K562 (cell line): ENCODE measurements around the gene LSS. TPM values are rescaled to one million over a fixed set of nuclear protein-coding genes. Genes with fewer than 3 reads are reported as not detected.

Experiments
- AFF1 ChIP-seq, 2 experiments: fragments of 450-650 bp; IDR thresholded peaks; 2 replicates each; pipeline ENCODE4 v1.6.1; 2018; ENCODE audit warnings: mild to moderate bottlenecking in 2 of 2, low read depth in 1 of 2; ENCODE audit not compliant: partially characterized antibody in 2 of 2
- CTBP1 ChIP-seq: fragments of 450-650 bp; IDR thresholded peaks from 2 replicates; pipeline ENCODE4 v1.6.1; 2016; ENCODE audit warnings: borderline replicate concordance
- HDAC1 ChIP-seq, 2 experiments: fragments of 450-650 bp; IDR thresholded peaks; 2 replicates each; pipeline ENCODE4 v1.6.1; 2016 to 2017; ENCODE audit warnings: inconsistent platforms in 1 of 2, mild to moderate bottlenecking in 1 of 2, moderate library complexity in 1 of 2
- MAFG ChIP-seq: fragments of 450-650 bp; conservative IDR thresholded peaks from 2 replicates; pipeline ENCODE4 v1.6.1; 2016; ENCODE audit warnings: missing genetic modification characterization, missing compliant biosample characterization
- RERE ChIP-seq: sonication (generic); formaldehyde crosslinking; IDR thresholded peaks from 2 replicates; pipeline ENCODE4 v1.8.0; 2023; ENCODE audit warnings: missing genetic modification reagents, mild to moderate bottlenecking, borderline replicate concordance
- TFAM ChIP-seq: fragments of 250-450 bp; sonication (Bioruptor Pico); conservative IDR thresholded peaks from 2 replicates; pipeline ENCODE4 v1.5.0; 2021; ENCODE audit warnings: mild to moderate bottlenecking, moderate library complexity
- TRIM24 ChIP-seq, 2 experiments: fragments of 450-650 bp; IDR thresholded peaks; 2 replicates each; pipeline ENCODE4 v1.6.1; 2016
- ZBTB11 ChIP-seq, 3 experiments: fragments of 200-800 bp in 1 of 3; fragments of 250-450 bp in 1 of 3; fragments of 450-650 bp in 1 of 3; sonication (Bioruptor Pico) in 1 of 3; sonication (Bioruptor generic) in 1 of 3; formaldehyde crosslinking in 1 of 3; IDR thresholded peaks; 2 replicates each; pipeline versions ENCODE4 v1.6.1 to v1.8.0; 2016 to 2022; ENCODE audit warnings: mild to moderate bottlenecking in 2 of 3, missing genetic modification characterization in 2 of 3, missing compliant biosample characterization in 1 of 3, moderate library complexity in 1 of 3
- ZEB2 ChIP-seq: fragments of 450-650 bp; IDR thresholded peaks from 2 replicates; pipeline ENCODE4 v1.6.1; 2016
- ZNF263 ChIP-seq: sonication (generic); formaldehyde crosslinking; IDR thresholded peaks from 2 replicates; pipeline ENCODE4 v1.8.0; 2022; ENCODE audit warnings: mild to moderate bottlenecking, missing genetic modification reagents, borderline replicate concordance
- polyA plus RNA-seq, 8 experiments: library from polyadenylated mRNA; depleted of rRNA in 4 of 8; stranded (reverse) in 5 of 8; unstranded in 3 of 8; fragments of >200 nt; fragmentation: Nextera tagmentation in 2 of 8; fragmentation: Illumina TruSeq in 1 of 8; extraction: Ambion mirVana in 2 of 8; extraction: Trizol in 1 of 8; gene quantifications; 2 replicates each; pipeline versions ENCODE4 v1.2.1 to v1.2.3, GENCODE V29; 2011 to 2014; ENCODE audit warnings: inconsistent platforms in 1 of 8, missing spikeins in 1 of 8
- total RNA-seq, 7 experiments: library from RNA; depleted of rRNA in 6 of 7; stranded (reverse); fragments of >200 nt in 6 of 7; fragmentation: Illumina TruSeq in 2 of 7; extraction: Trizol in 2 of 7; gene quantifications; 2 replicates each; pipeline versions ENCODE4 v1.2.1 to v1.2.3, GENCODE V29; 2011 to 2021; ENCODE audit warnings: low replicate concordance in 1 of 7

Gene LSS
- total and polyA plus RNA-seq, 9 of the 15 experiments (the other 6 are each of a cell fraction or from before 2014, with no cell fraction given) = 2.2 to 89.5 (median 37.4) TPM

GRCh38 chr21:46188226-46189212 is 40.1 kb downstream of the LSS start (continued):
- no peak for TF ChIP-seq RERE
- peak; percentile 43; the same call in 1 of the 2 replicates for TF ChIP-seq ZNF263 (CRISPR knock-in tag)
- TF ChIP-seq MAFG (tag) = peak; percentile 68
- TF ChIP-seq AFF1 (IDR thresholded peaks at IDR 0.05; ENCODE audit: low read depth in 1 of 2, partially characterized antibody in 2 of 2) = peak in 1 of 2 experiments; percentile 31
- TF ChIP-seq ZBTB11 (CRISPR knock-in tag; IDR thresholded peaks at IDR 0.05) = 0 out of 6 replicates have a peak, but pooled peaks of 1 of the 3 experiments have one; percentile 19
- TF ChIP-seq ZEB2 = 0 out of 2 replicates have a peak, but pooled peaks have one; percentile 36
- no peak for TF ChIP-seq TFAM (CRISPR knock-in tag)
- no peak for TF ChIP-seq TRIM24 (IDR thresholded peaks at IDR 0.05)
- peak in 1 of 2 experiments; percentile 39; a peak in 2 of 4 replicates for TF ChIP-seq HDAC1 (IDR thresholded peaks at IDR 0.05)
- peak; percentile 83 for TF ChIP-seq CTBP1
